NCI-H460 (cell line): Measurements from ENCODE around the gene ROCK2. TPM values are rescaled to one million over a fixed set of nuclear protein-coding genes. Genes with fewer than 3 reads are reported as not detected.
A peak's percentile ranks its signal among the peaks of the same experiment; 100 is the strongest.

Experiments
- DNase-seq: peaks from one replicate; pipeline ENCODE4 v3.0.0-alpha.2; 2016; ENCODE audit warnings: low read depth; ENCODE audit errors: extremely low read depth
- total RNA-seq: library from RNA; depleted of rRNA; stranded (reverse); fragments of >200 nt; shearing (Covaris generic); gene quantifications from 2 replicates; pipeline ENCODE4 v1.2.3, GENCODE V29; 2014

ROCK2 gene
- total RNA-seq, 1 experiment from 2014 or later = 31.7 TPM

DNA sequence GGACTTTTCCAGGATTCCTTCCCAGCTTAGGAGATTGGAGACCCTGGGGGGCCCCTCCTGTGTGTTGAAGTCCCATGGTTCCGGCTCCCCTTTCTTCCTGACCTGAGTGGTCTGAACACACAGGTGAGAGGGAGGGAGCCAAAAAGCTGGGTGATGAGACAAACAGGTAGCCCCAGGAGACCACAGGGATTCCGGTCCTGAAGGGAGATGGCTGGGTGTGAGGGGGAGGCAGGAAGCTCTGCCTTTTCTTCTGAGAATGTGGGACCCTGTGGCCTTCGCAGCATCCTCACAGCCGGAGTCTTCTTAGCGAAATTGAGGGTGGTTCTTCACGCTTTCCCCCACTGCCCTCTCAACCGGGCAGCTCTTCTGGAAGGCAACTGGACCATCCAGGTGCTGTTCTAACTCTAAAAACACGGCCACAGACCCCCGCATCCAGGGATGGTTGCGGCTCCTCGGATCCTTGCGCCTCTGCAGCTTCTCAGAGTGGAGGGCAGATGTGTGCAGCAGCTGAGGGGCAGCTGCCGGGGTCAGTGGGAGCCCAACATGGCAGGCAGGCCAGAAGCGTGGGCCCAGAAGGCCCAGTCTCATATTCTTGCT is 184.8 kb downstream of the ROCK2 start:
- DNase-seq = no peak

GRCh38 chr2:11158916-11159573 is 185.4 kb downstream of the ROCK2 start:
- no peak for DNase-seq

- DNase-seq = no peak
Observed at GRCh38 chr2:11157731-11158130, 186.7 kb downstream of the ROCK2 start.

DNA sequence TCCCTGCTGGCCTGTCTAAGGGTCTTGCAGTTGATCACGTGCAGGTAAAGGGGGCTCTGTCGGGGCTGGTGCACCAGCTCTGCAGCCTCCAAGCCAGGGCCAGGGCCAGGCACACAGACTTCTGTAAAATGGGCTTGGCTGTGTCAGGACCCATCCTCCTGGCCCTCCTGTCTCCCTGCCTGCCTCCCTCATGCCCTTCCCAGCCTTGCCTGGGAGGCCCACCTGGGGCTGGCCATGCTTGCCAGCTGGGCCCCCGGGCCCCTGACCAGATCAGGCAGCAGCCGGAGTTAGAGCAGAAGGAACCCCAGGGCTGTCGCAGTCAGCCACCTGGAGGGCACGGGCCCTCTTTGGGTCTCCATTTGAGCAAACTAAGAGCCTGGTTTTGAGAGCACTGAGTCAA is 187.1 kb downstream of the ROCK2 start:
- no peak for DNase-seq

GRCh38 chr2:11156396-11157075 is 187.9 kb downstream of the ROCK2 start:
- DNase-seq = no peak

- DNase-seq = no peak
Observed at GRCh38 chr2:11155381-11156035, 188.9 kb downstream of the ROCK2 start, which contains the start of gene SLC66A3. Gene SLC66A3, plus strand, starts transcription at chr2:11155467. Its CDS starts 80 bp downstream, at chr2:11155547.

DNA sequence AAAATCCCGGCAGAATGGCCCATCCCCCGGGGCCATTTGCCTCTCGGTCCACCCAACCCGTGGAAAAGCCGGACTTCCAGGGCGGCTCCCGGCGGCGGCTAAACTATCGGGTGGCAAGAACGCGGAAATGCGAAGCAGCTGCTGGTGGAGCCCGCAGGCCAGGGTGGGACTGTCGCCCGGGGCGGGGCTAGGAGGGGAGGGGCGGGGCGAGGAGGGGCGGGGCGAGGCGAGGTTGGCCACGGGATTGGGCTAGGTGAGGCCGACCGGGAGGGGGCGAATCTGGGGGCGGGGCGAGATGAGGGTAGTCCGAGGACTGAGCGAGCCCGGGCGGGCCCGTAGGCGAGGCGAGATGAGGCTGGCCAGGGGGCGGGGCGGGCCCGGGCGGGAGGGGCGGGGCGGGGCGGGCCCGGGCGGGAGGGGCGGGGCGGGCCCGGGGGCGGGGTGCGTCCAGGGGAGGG is 189.5 kb downstream of the ROCK2 start:
- DNase-seq = peak; percentile 97

GRCh38 chr2:11154016-11154922 is 190.2 kb downstream of the ROCK2 start:
- no peak for DNase-seq

- no peak for DNase-seq
Observed at GRCh38 chr2:11152591-11152990, 191.8 kb downstream of the ROCK2 start.

DNA sequence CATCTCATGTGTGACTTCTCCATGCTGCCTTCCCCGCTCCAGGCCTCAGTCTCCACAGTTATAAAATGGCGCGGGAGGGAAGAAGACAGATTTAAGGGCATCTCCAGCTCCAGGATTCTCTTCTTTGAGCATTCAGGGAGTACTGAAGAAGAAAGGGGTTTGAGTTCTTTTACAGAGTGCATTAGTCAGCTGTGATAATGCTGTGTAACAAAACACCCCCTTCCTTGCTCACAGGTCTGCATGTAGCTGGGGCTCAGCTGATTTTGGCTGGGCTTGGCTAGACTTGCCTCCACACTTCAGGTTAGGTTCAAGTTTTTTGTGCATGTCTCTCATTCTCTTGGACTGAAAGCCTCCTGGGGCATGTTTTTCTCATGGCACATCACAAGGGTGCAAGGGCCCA is 197.2 kb downstream of the ROCK2 start:
- no peak for DNase-seq

GRCh38 chr2:11146076-11146475 is 198.4 kb downstream of the ROCK2 start:
- DNase-seq = no peak

DNA sequence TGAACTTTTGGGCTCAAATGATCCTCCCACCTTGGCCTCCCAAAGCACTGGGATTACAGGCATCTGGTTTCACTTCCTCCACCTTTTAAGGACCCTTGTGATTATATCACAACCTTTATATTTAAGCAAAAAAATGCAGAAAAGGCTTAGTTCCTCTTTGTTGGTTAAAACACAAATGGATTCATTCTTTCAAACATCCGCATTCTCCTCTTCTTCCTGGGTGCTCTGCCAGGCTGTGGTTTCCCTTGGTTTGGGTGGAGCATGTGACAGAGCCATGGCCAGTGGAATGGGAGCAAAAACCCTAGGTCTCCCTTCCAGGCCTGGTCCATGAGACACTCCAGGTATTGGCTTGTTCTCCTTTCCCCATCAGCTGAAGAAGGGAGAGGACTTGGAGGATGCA is 199.1 kb downstream of the ROCK2 start:
- no peak for DNase-seq

- no peak for DNase-seq
Observed at GRCh38 chr2:11144738-11145079, 199.7 kb downstream of the ROCK2 start.

DNA sequence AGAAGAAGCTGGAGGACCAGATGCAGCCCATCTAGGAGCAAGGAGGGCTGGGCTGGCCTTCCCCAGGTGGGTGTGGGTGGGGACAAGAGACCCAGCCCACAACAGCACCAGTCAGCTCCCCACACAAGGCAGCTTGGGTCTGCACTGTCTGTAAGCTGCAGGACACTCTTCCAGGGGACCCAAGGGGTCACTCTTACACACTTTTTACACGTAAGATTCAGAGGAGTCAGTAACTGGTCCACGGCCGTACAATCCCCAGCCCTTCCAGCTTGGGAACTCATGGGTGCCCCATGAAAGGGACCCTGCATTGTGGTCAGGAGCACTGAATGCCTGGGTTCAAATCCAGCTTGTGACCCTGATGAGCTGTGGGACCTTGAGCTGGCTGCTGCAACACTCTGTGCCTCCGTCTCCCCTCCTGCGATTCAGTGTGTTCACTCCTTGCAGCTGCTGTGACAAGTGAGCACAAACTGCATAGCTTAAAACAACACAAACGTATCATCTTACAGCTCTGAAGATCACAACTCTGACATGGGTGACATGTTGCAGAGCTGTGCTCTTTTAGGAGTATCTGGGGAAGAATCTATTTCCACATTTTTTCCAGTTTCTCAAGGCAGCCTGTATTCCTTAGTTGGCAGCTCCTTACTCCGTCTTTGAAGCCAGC is 200.2 kb downstream of the ROCK2 start:
- no peak for DNase-seq

- DNase-seq = no peak
Observed at GRCh38 chr2:11142987-11143386, 201.4 kb downstream of the ROCK2 start.

DNA sequence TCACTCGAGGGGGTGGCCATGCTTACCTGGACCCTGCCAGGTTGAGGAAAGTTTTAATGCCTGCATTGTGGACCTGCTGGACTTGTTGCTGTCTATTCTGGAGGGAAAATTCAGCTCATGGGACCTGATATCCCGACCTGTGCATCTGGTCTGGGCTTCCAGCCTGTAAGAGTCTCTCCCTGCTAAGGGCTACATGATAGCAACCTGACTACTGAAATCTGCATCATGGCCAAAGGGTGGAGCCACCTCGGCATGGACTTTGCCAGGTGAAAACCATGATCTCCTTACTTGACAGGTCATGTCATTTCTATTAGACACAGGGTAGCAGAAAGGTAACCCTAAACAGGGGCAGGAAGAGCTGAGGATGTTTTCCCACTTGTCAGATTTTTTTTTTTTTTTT is 202.1 kb downstream of the ROCK2 start:
- DNase-seq = no peak

DNA sequence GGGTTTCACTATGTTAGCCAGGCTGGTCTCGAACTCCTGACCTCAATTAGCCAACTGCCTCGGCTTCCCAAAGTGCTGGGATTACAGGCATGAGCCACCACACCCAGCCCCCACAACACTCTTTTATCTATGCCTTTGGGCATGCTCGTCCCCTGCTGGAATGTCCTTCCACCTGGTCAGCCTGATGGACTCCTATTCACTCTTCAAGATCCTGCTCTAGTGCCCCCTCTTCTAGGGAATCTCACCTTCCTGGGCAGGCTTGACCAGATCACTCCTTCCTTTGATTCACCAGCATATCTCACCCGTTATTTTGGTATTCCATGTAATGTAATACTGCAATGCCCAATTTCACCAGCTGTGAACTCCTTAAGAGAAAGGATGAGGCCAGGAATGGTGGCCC is 203.1 kb downstream of the ROCK2 start:
- DNase-seq = no peak

GRCh38 chr2:11140492-11140891 is 203.9 kb downstream of the ROCK2 start:
- DNase-seq = no peak

- no peak for DNase-seq
Observed at GRCh38 chr2:11134349-11134748, 210.1 kb downstream of the ROCK2 start.

- no peak for DNase-seq
Observed at GRCh38 chr2:11133936-11134320, 210.5 kb downstream of the ROCK2 start.
